HepG2 (cell line): ENCODE data around the gene TMEM86B. TPM values are rescaled to one million over a fixed set of nuclear protein-coding genes. Genes with fewer than 3 reads are reported as not detected.

Experiments
- ATAC-seq: fragments of 200-7000 bp; cut with Tn5 transposase; 3 replicates; pipeline ENCODE4 v1.9.1; 2020; ENCODE audit warnings: mild to moderate bottlenecking, moderate library complexity
- BruUV-seq: library from RNA; stranded (reverse); fragments of 400-500 nt; replicated peaks from 2 replicates; lab custom pipeline; 2021; lab: Mats Ljungman, UMichigan
- CTCF ChIA-PET: fragments of 300-600 bp; formaldehyde crosslinking; extraction: SDS; loops from one replicate; lab custom pipeline; 2021; ENCODE audit warnings: low total read pairs, inconsistent platforms, low intra/inter-chr PET ratio; lab: Yijun Ruan, JAX
- POLR2A ChIA-PET: fragments of 350-600 bp; sonication (Branson Sonifier 250); formaldehyde crosslinking; loops from one replicate; lab custom pipeline; 2020; ENCODE audit warnings: antibody characterized with exemption, inconsistent platforms; lab: Yijun Ruan, JAX
- DNase-seq: peaks from one replicate; pipeline ENCODE4 v3.0.0-alpha.2; 2015; ENCODE audit warnings: low spot score
- FAIRE-seq: peaks from 3 replicates; lab custom pipeline; 2011; peaks lifted over from hg19 to GRCh38; lab: Jason Lieb, UNC
- H2AFZ ChIP-seq: one replicate; pipeline ENCODE4 v1.6.1; 2011; ENCODE audit warnings: low read length, inconsistent platforms
- H3K27ac ChIP-seq: fragments of 300-600 bp; 3 replicates; pipeline ENCODE4 v1.8.0; 2011; ENCODE audit warnings: mixed run types, mild to moderate bottlenecking, mixed read lengths, low read length, inconsistent platforms; ENCODE audit not compliant: insufficient read depth; ENCODE audit errors: extremely low read length
- H3K27me3 ChIP-seq, 2 experiments: fragments of 200-600 bp in 1 of 2; 2 replicates in 1 of 2; 3 replicates in 1 of 2; pipeline versions ENCODE4 v1.6.0 to v1.8.0; 2011; ENCODE audit warnings: low read length in 2 of 2, mild to moderate bottlenecking in 2 of 2, moderate library complexity in 2 of 2, inconsistent platforms in 1 of 2; ENCODE audit not compliant: insufficient read depth in 2 of 2, control insufficient read depth in 1 of 2
- H3K36me3 ChIP-seq, 2 experiments: fragments of 200-600 bp in 1 of 2; replicated peaks in 1 of 2; 2 replicates in 1 of 2; 3 replicates in 1 of 2; pipeline versions ENCODE4 v1.5.1 to v1.8.0; 2011; ENCODE audit warnings: low read length in 2 of 2, inconsistent platforms in 1 of 2; ENCODE audit not compliant: insufficient read depth in 2 of 2, control insufficient read depth in 1 of 2
- H3K4me1 ChIP-seq: 2 replicates; pipeline ENCODE4 v1.5.1; 2012; ENCODE audit warnings: low read length, inconsistent platforms; ENCODE audit not compliant: insufficient read depth
- H3K4me2 ChIP-seq: 2 replicates; pipeline ENCODE4 v1.6.0; 2011; ENCODE audit warnings: low read depth, low read length, inconsistent platforms
- H3K4me3 ChIP-seq, 3 experiments: fragments of 200-600 bp in 1 of 3; sonication (generic), shearing (Covaris generic) in 1 of 3; replicated peaks in 1 of 3; 2 replicates each; pipeline ENCODE4 v1.5.1; 2011 to 2016; ENCODE audit warnings: low read length in 3 of 3, inconsistent platforms in 2 of 3, low read depth in 2 of 3, mild to moderate bottlenecking in 2 of 3, control low read depth in 1 of 3, mixed read lengths in 1 of 3; ENCODE audit not compliant: insufficient read depth in 1 of 3
- H3K79me2 ChIP-seq: one replicate; pipeline ENCODE4 v1.6.1; 2011; ENCODE audit warnings: low read length, inconsistent platforms; ENCODE audit not compliant: insufficient read depth
- H3K9ac ChIP-seq: 2 replicates; pipeline ENCODE4 v1.6.0; 2011; ENCODE audit warnings: mild to moderate bottlenecking, low read depth, low read length, inconsistent platforms; ENCODE audit not compliant: insufficient read depth
- H3K9me3 ChIP-seq: 2 replicates; pipeline ENCODE4 v1.5.1; 2012; ENCODE audit warnings: mild to moderate bottlenecking, low read length
- H4K20me1 ChIP-seq: 2 replicates; pipeline ENCODE4 v1.6.0; 2011; ENCODE audit warnings: inconsistent platforms, mild to moderate bottlenecking, low read length, moderate library complexity; ENCODE audit not compliant: insufficient read depth
- ATF7 ChIP-seq, 2 experiments: fragments of 450-650 bp in 1 of 2; sonication (generic) in 1 of 2; formaldehyde crosslinking in 1 of 2; IDR thresholded peaks; 2 replicates each; pipeline versions ENCODE4 v1.4.0 to v1.6.1; 2016 to 2020; ENCODE audit warnings: antibody characterized with exemption in 1 of 2, mild to moderate bottlenecking in 1 of 2, missing genetic modification reagents in 1 of 2
- HOMEZ ChIP-seq: IDR thresholded peaks from 2 replicates; pipeline ENCODE4 v1.6.1; 2016; ENCODE audit warnings: low read depth
- LCORL ChIP-seq, 2 experiments: fragments of 450-650 bp in 1 of 2; sonication (generic) in 1 of 2; formaldehyde crosslinking in 1 of 2; IDR thresholded peaks; 2 replicates each; pipeline versions ENCODE4 v1.5.0 to v1.6.1; 2017 to 2020; ENCODE audit warnings: antibody characterized with exemption in 1 of 2, missing genetic modification reagents in 1 of 2
- PLRG1 ChIP-seq: fragments of 450-650 bp; conservative IDR thresholded peaks from 2 replicates; pipeline ENCODE4 v1.6.1; 2016
- REST ChIP-seq, 2 experiments: IDR thresholded peaks; 2 replicates each; pipeline ENCODE4 v1.6.1; 2011 to 2012; ENCODE audit warnings: low read length in 2 of 2, borderline replicate concordance in 1 of 2, low read depth in 1 of 2, mild to moderate bottlenecking in 1 of 2, moderate library complexity in 1 of 2
- ZBTB38 ChIP-seq: sonication (generic); formaldehyde crosslinking; IDR thresholded peaks from 2 replicates; pipeline ENCODE4 v1.5.1; 2020; ENCODE audit warnings: mild to moderate bottlenecking, missing genetic modification reagents
- ZNF18 ChIP-seq: sonication (generic); formaldehyde crosslinking; IDR thresholded peaks from 2 replicates; pipeline ENCODE4 v1.8.0; 2022; ENCODE audit warnings: mild to moderate bottlenecking, missing genetic modification reagents; ENCODE audit not compliant: insufficient replicate concordance
- ZNF275 ChIP-seq: sonication (generic); formaldehyde crosslinking; IDR thresholded peaks from 2 replicates; pipeline ENCODE4 v1.8.0; 2022; ENCODE audit warnings: missing genetic modification reagents, mild to moderate bottlenecking, inconsistent platforms, borderline replicate concordance
- ZNF337 ChIP-seq: sonication (generic); formaldehyde crosslinking; IDR thresholded peaks from 2 replicates; pipeline ENCODE4 v1.5.1; 2020; ENCODE audit warnings: missing genetic modification reagents, low read depth, mild to moderate bottlenecking, borderline replicate concordance
- ZNF441 ChIP-seq: sonication (generic); formaldehyde crosslinking; IDR thresholded peaks from 2 replicates; pipeline ENCODE4 v1.7.0; 2021; ENCODE audit warnings: missing genetic modification reagents, borderline replicate concordance
- ZNF484 ChIP-seq: sonication (generic); formaldehyde crosslinking; IDR thresholded peaks from 2 replicates; pipeline ENCODE4 v1.5.1; 2020; ENCODE audit warnings: mild to moderate bottlenecking, low read depth, missing genetic modification reagents, borderline replicate concordance
- WGBS: methylation state at CpG from one replicate; pipeline ENCODE4 v1.1.6; 2017; ENCODE audit warnings: low lambda C conversion rate; 5-methylcytosine and 5-hydroxymethylcytosine counted together
- in situ Hi-C: cut with HindIII; loops from 2 replicates; pipeline ENCODE4 v1.10.0; 2017; ENCODE audit warnings: low pct_unique_long_range_greater_than_20kb; ENCODE audit not compliant: extremely low pct_ligation_motif_present
- intact Hi-C: fragments of 100-400 bp; cut with micrococcal nuclease; formaldehyde crosslinking; loops from one replicate; pipeline ENCODE4 v1.10.0; 2022; ENCODE audit not compliant: unreplicated experiment
- polyA plus RNA-seq, 8 experiments: library from polyadenylated mRNA; depleted of rRNA in 3 of 8; stranded (reverse) in 7 of 8; unstranded in 1 of 8; fragments of >200 nt; fragmentation: Illumina TruSeq in 4 of 8; extraction: Trizol in 4 of 8; gene quantifications; 2 replicates each; pipeline versions ENCODE4 v1.2.1 to v1.2.3, GENCODE V29; 2011 to 2016; ENCODE audit warnings: low read depth in 4 of 8, missing spikeins in 1 of 8, mixed read lengths in 1 of 8; ENCODE audit not compliant: insufficient read depth in 1 of 8
- total RNA-seq, 5 experiments: library from RNA; depleted of rRNA; stranded (reverse); fragments of >200 nt; fragmentation: Illumina TruSeq; extraction: Trizol; gene quantifications; 2 replicates each; pipeline ENCODE4 v1.2.3, GENCODE V29; 2016; ENCODE audit warnings: low read depth in 1 of 5

The TMEM86B gene
- total and polyA plus RNA-seq, 2 of the 13 experiments (the other 11 are each of a cell fraction or from before 2014, with no cell fraction given), result 7.7 to 9.6 TPM

- TF ChIP-seq ZBTB38 (CRISPR knock-in tag), result no peak
- peak; percentile 31; the same call in 1 of the 2 replicates for TF ChIP-seq HOMEZ (CRISPR knock-in tag)
- no peak for TF ChIP-seq LCORL (IDR thresholded peaks at IDR 0.05)
- TF ChIP-seq LCORL (CRISPR knock-in tag; IDR thresholded peaks at IDR 0.05), result 0 out of 2 replicates have a peak, but pooled peaks have one; percentile 28
- no peak for TF ChIP-seq ZNF18 (CRISPR knock-in tag)
These were observed 16.1 kb downstream of the TMEM86B start (continued) for GRCh38 chr19:55212447-55212846.

GRCh38 chr19:55209693-55210472, 18.7 kb downstream of the TMEM86B start:
- intact Hi-C loops (no loop called here), in situ Hi-C loops (no loop called here)
- peak overlapping the region; percentile 93 for H3K4me2 ChIP-seq
- H3K79me2 ChIP-seq, result peaks cover 10% of the 10 kb centered on the region
- ChIA-PET POLR2A (interaction anchor here (0.6 to 3.3 kb wide), 19 partner anchors 11 to 344 kb away, joined by 3 to 43 read pairs (median 4); partner anchors contain the start of genes HSPBP1, ISOC2, KMT5C and PPP6R1), CTCF (no interaction called here)
- peaks cover 65% of the 10 kb centered on the region for H3K4me1 ChIP-seq
- no peak for FAIRE-seq
- DNase-seq, result peak; percentile 91
- peak overlapping the region; percentile 19 to 69 (median 21); a peak in 3 of 6 replicates for H3K4me3 ChIP-seq
- no peaks in the 10 kb centered on the region for H4K20me1 ChIP-seq
- peaks cover 3 to 10% of the 10 kb centered on the region in 2 experiments; a peak in 3 of 5 replicates for H3K36me3 ChIP-seq
- H3K27ac ChIP-seq, result peak overlapping the region; percentile 85
- 21% methylated on average over 17 of the region's 17 CpGs for WGBS
- no peaks in the 10 kb centered on the region for H3K9me3 ChIP-seq
- H3K9ac ChIP-seq, result peak overlapping the region; percentile 84
- no peak overlapping the region for H2AFZ ChIP-seq
- ATAC-seq, result peak; percentile 50
- no TSS peak for BruUV-seq
- no peaks in the 10 kb centered on the region; a peak in 1 of 5 replicates for H3K27me3 ChIP-seq
- TF ChIP-seq REST (IDR thresholded peaks at IDR 0.05; ENCODE audit: borderline replicate concordance in 1 of 2, low read depth in 1 of 2, low read length in 2 of 2) (0 out of 4 replicates have a peak, but pooled peaks of 1 of the 2 experiments have one; percentile 15), ATF7 (IDR thresholded peaks at IDR 0.05) (no peak), ATF7 (CRISPR knock-in tag; IDR thresholded peaks at IDR 0.05) (no peak), PLRG1 (no peak), ZNF484 (CRISPR knock-in tag) (peak; percentile 72; the same call in 1 of the 2 replicates), ZNF337 (CRISPR knock-in tag) (peak; percentile 68; the same call in 1 of the 2 replicates), ZNF441 (CRISPR knock-in tag) (peak; percentile 87), ZNF275 (0 out of 2 replicates have a peak, but pooled peaks have one; percentile 41)
